NT2/D1 (cell line): ENCODE data around the gene SGCD.

ENCODE experiments used
- SUZ12 ChIP-seq: IDR thresholded peaks from 2 replicates; pipeline ENCODE4 v1.6.1; 2011; ENCODE audit not compliant: insufficient read length, insufficient read depth; ENCODE audit errors: extremely low read depth
- YY1 ChIP-seq: IDR thresholded peaks from 2 replicates; pipeline ENCODE4 v1.6.1; 2011; ENCODE audit not compliant: insufficient read length, insufficient read depth

DNA sequence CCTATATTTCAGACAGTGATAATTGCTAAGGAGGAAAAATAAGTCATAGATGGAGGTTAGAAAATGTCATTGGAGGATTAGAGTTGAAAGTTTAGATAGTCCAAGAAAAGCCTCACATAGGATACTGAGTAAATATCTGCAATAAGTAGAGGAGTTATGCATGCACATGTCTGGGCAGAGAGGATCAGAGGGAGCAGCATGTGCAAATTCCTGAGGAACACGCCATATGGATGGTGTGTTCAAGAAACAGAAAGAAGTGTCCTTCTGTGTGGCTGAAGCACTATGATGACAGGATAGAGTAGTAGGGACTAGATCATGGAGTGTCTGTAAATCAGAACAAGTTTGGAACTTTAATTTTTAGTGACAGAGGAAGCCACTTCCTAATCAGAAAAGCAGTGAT is 52.2 kb downstream of the SGCD start:
- no peak for TF ChIP-seq SUZ12
- TF ChIP-seq YY1 = no peak
